ENCODE results near the gene MYOCD. TPM values are rescaled to one million over a fixed set of nuclear protein-coding genes. Genes with fewer than 3 reads are reported as not detected.

Gene MYOCD
- total RNA-seq, 1 donor from 2014 or later: 0.04 TPM

- Histone ChIP-seq H3K27ac (no peak overlapping the region), H3K4me1 (no peaks in the 10 kb centered on the region)
Measured at GRCh38 chr17:12643822-12644221, 21.9 kb upstream of the MYOCD start.

DNA sequence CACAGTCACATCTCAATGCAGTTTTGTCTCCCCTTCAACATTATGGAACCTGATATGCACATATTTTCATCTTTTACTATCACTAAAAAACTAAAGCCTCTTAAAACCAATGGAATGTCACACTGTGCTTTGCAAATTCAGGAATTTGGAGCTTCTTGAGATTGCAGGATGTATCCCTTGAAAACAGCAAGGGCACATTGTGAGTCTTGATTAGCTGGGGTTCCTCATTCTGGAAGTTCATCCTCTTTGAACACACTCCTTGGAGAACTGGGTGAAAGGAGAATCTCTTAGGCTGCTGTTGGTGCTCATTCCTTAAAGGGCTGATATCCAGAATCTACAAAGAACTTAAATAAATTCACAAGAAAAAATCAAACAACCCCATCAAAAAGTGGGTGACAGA, 21.1 kb upstream of the MYOCD start:
- peaks cover 2% of the 10 kb centered on the region for H3K27me3 Mint-ChIP-seq (ENCODE audit: insufficient read depth, low read depth)
- no peaks in the 10 kb centered on the region for H3K27me3 ChIP-seq
- H4K20me1 ChIP-seq (ENCODE audit: low read depth): no peaks in the 10 kb centered on the region
- H3K4me3 Mint-ChIP-seq: no peak overlapping the region
- no peaks in the 10 kb centered on the region for H3F3A ChIP-seq (ENCODE audit: low read depth)
- no peak overlapping the region for H3K4me2 ChIP-seq
- H2AFZ ChIP-seq (replicated peaks): peak overlapping the region; percentile 68
- H3K9me3 Mint-ChIP-seq: no peaks in the 10 kb centered on the region
- no peak overlapping the region for H3K4me3 ChIP-seq
- no peaks in the 10 kb centered on the region for H3K9me3 ChIP-seq (ENCODE audit: low read depth)
- H3K4me1 ChIP-seq: no peaks in the 10 kb centered on the region
- H3K36me3 Mint-ChIP-seq: no peaks in the 10 kb centered on the region
- no peaks in the 10 kb centered on the region for H3K36me3 ChIP-seq
- H3K4me1 Mint-ChIP-seq: peaks cover 2% of the 10 kb centered on the region
- no peak overlapping the region for H3K27ac ChIP-seq
- TF ChIP-seq CTCF (IDR thresholded peaks at IDR 0.05) (no peak), EZH2phosphoT487 (IDR thresholded peaks at IDR 0.05) (no peak), EZH2 (IDR thresholded peaks at IDR 0.05) (no peak)
- no peaks in the 10 kb centered on the region for H3K79me2 ChIP-seq (ENCODE audit: low read depth)
- no peak overlapping the region for H3K9ac ChIP-seq
- DNase-seq (ENCODE audit: low spot score): no peak
- no peak overlapping the region for H3K27ac Mint-ChIP-seq

More at GRCh38 chr17:12643822-12644221, 21.9 kb upstream of the MYOCD start:
- Histone ChIP-seq H2AFZ (replicated peaks) (no peak overlapping the region), H3F3A (ENCODE audit: low read depth) (no peaks in the 10 kb centered on the region), H3K9ac (no peak overlapping the region), H3K27me3 (no peaks in the 10 kb centered on the region), H3K36me3 (no peaks in the 10 kb centered on the region), H3K4me2 (no peak overlapping the region), H3K79me2 (ENCODE audit: low read depth) (no peaks in the 10 kb centered on the region), H4K20me1 (ENCODE audit: low read depth) (no peaks in the 10 kb centered on the region), H3K9me3 (ENCODE audit: low read depth) (no peaks in the 10 kb centered on the region), H3K4me3 (no peak overlapping the region)
- Mint-ChIP-seq H3K9me3 (no peaks in the 10 kb centered on the region), H3K36me3 (no peaks in the 10 kb centered on the region), H3K27me3 (ENCODE audit: insufficient read depth, low read depth) (peaks cover 2% of the 10 kb centered on the region), H3K27ac (no peak overlapping the region), H3K4me1 (no peaks in the 10 kb centered on the region), H3K4me3 (no peak overlapping the region)
- TF ChIP-seq CTCF (IDR thresholded peaks at IDR 0.05): no peak
- no peak for TF ChIP-seq EZH2phosphoT487 (IDR thresholded peaks at IDR 0.05)
- no peak for TF ChIP-seq EZH2 (IDR thresholded peaks at IDR 0.05)
- no peak for DNase-seq (ENCODE audit: low spot score)

GRCh38 chr17:12646761-12647422, 18.8 kb upstream of the MYOCD start:
- Histone ChIP-seq H3K27ac (no peak overlapping the region), H3K79me2 (ENCODE audit: low read depth) (no peaks in the 10 kb centered on the region), H3K9ac (no peak overlapping the region), H3K4me1 (no peaks in the 10 kb centered on the region), H2AFZ (replicated peaks) (no peak overlapping the region), H3K9me3 (ENCODE audit: low read depth) (no peaks in the 10 kb centered on the region), H3K36me3 (no peaks in the 10 kb centered on the region), H4K20me1 (ENCODE audit: low read depth) (no peaks in the 10 kb centered on the region), H3K4me2 (no peak overlapping the region), H3F3A (ENCODE audit: low read depth) (no peaks in the 10 kb centered on the region), H3K27me3 (no peaks in the 10 kb centered on the region), H3K4me3 (no peak overlapping the region)
- no peak for DNase-seq (ENCODE audit: low spot score)
- no peak overlapping the region for H3K4me3 Mint-ChIP-seq
- H3K4me1 Mint-ChIP-seq: peaks cover 3% of the 10 kb centered on the region
- H3K27ac Mint-ChIP-seq: no peak overlapping the region
- H3K36me3 Mint-ChIP-seq: no peaks in the 10 kb centered on the region
- no peak for TF ChIP-seq CTCF (IDR thresholded peaks at IDR 0.05)
- no peak for TF ChIP-seq EZH2 (IDR thresholded peaks at IDR 0.05)
- TF ChIP-seq EZH2phosphoT487 (IDR thresholded peaks at IDR 0.05): no peak
- H3K9me3 Mint-ChIP-seq: no peaks in the 10 kb centered on the region
- H3K27me3 Mint-ChIP-seq (ENCODE audit: insufficient read depth, low read depth): peaks cover 2% of the 10 kb centered on the region

All from neural progenitor cell (in vitro differentiated cells).